Neural crest cell (in vitro differentiated cells): ENCODE data around the gene RNF144A. TPM values are rescaled to one million over a fixed set of nuclear protein-coding genes. Genes with fewer than 3 reads are reported as not detected.

Experiments
- DNase-seq: peaks from one replicate; pipeline ENCODE4 v3.0.0; 2021; ENCODE audit warnings: low read depth, mixed read lengths, low spot score
- H3K27ac Mint-ChIP-seq: one replicate; pipeline ENCODE4 v1.8.0; 2021; ENCODE audit warnings: mild to moderate bottlenecking, mixed read lengths; ENCODE audit not compliant: unreplicated experiment
- H3K27me3 Mint-ChIP-seq: 2 replicates; pipeline ENCODE4 v1.8.0; 2021; ENCODE audit warnings: low read depth, mild to moderate bottlenecking, mixed read lengths
- H3K36me3 Mint-ChIP-seq: 2 replicates; pipeline ENCODE4 v1.8.0; 2021; ENCODE audit warnings: low read depth, mild to moderate bottlenecking, mixed read lengths
- H3K4me1 Mint-ChIP-seq: 2 replicates; pipeline ENCODE4 v1.8.0; 2021; ENCODE audit warnings: mixed read lengths
- H3K4me3 Mint-ChIP-seq: one replicate; pipeline ENCODE4 v1.8.0; 2021; ENCODE audit warnings: mild to moderate bottlenecking, mixed read lengths
- H3K9me3 Mint-ChIP-seq: 2 replicates; pipeline ENCODE4 v1.8.0; 2021; ENCODE audit warnings: mixed read lengths
- total RNA-seq: library from RNA; stranded (reverse); gene quantifications from 2 replicates; pipeline ENCODE4 v1.2.1, GENCODE V29; 2021
- TF ChIP-seq, protein P1 (sequence below): fragments of 200-600 bp; sonication (generic); conservative IDR thresholded peaks from 2 replicates; pipeline ENCODE4 v1.5.0; 2021; ENCODE audit warnings: antibody characterized with exemption, mild to moderate bottlenecking

RNF144A gene
- total RNA-seq, 1 donor from 2014 or later = 49.6 TPM

DNA sequence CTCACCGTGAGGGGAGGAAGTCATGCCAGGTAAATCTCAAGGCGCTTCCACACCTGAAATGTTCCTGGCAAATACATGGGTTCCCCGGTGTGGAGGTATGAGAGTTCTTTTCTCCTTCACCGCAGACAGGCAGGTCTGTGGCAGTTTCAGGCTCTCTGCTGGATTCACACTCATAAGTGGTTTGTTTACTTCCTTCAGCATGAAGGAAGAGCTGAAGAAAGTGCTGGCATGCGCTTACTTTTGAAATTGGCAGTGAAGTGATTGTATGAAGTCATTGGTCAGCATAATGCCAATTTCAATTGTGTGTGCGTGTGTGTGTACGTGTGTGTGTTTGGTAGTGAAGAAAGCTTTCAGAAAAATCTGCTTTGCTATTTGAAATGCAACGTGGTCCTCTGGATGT lies 43.4 kb downstream of the RNF144A start:
- no peaks in the 10 kb centered on the region for H3K27me3 Mint-ChIP-seq
- H3K4me1 Mint-ChIP-seq = peaks cover 17% of the 10 kb centered on the region
- H3K36me3 Mint-ChIP-seq = peaks cover 26% of the 10 kb centered on the region
- H3K9me3 Mint-ChIP-seq = no peaks in the 10 kb centered on the region
- no peak overlapping the region for H3K4me3 Mint-ChIP-seq
- no peak overlapping the region for H3K27ac Mint-ChIP-seq
- TF ChIP-seq, protein P1, sequence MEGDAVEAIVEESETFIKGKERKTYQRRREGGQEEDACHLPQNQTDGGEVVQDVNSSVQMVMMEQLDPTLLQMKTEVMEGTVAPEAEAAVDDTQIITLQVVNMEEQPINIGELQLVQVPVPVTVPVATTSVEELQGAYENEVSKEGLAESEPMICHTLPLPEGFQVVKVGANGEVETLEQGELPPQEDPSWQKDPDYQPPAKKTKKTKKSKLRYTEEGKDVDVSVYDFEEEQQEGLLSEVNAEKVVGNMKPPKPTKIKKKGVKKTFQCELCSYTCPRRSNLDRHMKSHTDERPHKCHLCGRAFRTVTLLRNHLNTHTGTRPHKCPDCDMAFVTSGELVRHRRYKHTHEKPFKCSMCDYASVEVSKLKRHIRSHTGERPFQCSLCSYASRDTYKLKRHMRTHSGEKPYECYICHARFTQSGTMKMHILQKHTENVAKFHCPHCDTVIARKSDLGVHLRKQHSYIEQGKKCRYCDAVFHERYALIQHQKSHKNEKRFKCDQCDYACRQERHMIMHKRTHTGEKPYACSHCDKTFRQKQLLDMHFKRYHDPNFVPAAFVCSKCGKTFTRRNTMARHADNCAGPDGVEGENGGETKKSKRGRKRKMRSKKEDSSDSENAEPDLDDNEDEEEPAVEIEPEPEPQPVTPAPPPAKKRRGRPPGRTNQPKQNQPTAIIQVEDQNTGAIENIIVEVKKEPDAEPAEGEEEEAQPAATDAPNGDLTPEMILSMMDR = no peak
- DNase-seq = no peak

DNA sequence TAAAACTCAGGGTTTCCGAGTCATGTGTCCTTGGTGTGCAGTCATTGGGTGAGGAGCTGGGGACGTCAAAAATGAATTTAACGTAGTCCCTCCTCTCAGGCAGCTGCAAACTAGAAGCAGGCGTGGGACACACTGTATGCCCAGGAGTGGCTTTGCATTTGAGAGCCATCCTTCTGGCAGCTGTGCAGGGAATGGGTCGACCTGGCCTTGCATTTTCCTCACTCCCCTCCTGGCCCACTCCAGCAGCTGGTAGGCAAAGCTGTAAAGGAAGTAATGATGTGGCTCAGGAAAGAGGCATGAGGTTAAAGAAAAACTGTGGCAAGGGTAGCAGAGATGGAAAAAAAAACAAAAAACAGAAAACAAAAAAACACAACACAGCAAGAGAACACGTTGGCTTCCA lies 46.5 kb downstream of the RNF144A start:
- H3K4me1 Mint-ChIP-seq = peaks cover 18% of the 10 kb centered on the region
- TF ChIP-seq, protein P1 = no peak
- no peak overlapping the region for H3K27ac Mint-ChIP-seq
- no peaks in the 10 kb centered on the region for H3K27me3 Mint-ChIP-seq
- H3K9me3 Mint-ChIP-seq = no peaks in the 10 kb centered on the region
- DNase-seq = no peak
- H3K36me3 Mint-ChIP-seq = peaks cover 27% of the 10 kb centered on the region
- H3K4me3 Mint-ChIP-seq = no peak overlapping the region

DNA sequence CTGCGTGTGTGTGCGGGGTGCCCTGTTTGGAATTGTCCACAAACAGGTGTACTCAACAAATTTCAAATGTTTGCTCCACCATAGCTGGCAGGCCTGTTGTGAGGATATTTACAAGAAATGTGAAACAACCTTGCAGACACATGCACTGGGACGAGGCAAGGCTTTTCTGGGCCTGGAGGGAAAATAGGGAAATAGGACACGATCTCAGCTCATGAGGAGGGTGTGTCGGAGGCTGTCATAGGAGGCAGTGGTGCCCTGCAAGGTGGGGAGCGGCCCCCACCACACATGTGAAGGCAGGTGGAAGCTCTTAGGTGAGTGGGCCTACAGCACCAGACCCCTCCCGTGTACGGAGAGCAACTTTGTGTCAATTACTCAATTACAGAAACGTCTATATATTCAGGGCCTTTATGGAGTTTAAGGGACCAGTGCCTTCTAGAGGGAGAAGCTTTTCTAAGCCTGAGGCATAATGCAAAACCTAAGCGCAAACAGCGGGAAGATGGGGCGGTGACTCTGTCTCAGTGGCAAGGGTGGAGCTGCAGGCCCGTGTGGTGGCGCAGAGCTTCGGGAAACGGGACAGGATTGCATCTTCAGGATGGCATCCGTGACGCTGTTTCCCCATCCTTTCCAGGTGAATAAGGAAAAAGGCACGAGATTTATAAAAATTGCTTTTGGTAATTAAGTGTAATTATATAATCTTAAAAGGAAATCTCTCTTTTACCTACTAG lies 48.0 kb downstream of the RNF144A start:
- TF ChIP-seq, protein P1 = no peak
- H3K27ac Mint-ChIP-seq = no peak overlapping the region
- H3K4me1 Mint-ChIP-seq = peaks cover 13% of the 10 kb centered on the region
- no peak for DNase-seq
- H3K9me3 Mint-ChIP-seq = no peaks in the 10 kb centered on the region
- H3K4me3 Mint-ChIP-seq = no peak overlapping the region
- H3K36me3 Mint-ChIP-seq = peaks cover 25% of the 10 kb centered on the region
- H3K27me3 Mint-ChIP-seq = no peaks in the 10 kb centered on the region

DNA sequence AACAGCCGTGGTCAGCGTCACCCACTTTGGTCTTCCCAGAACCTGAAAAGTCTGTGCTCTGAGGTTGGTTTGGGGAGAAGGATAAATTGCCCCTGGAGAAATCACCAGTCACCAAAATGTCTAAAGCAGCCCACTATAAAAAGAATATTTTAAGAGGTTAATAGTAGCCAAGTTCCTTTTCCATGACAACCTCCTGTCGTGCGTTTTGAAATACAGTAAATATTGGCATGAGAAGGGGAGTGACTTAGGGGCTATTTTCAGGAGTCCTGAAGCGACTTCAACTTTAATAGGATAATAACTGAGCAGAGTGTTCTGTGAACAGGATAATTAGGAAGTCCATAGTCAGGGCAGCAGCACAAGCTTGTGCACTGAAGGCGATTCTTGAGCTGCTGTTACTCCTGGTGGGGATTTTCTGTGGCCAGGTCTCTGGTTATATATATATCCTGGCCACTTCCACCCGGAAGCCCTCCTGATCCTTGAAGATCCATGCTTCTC lies 49.3 kb downstream of the RNF144A start:
- TF ChIP-seq, protein P1 = no peak
- no peaks in the 10 kb centered on the region for H3K27me3 Mint-ChIP-seq
- H3K4me3 Mint-ChIP-seq = no peak overlapping the region
- peaks cover 13% of the 10 kb centered on the region for H3K4me1 Mint-ChIP-seq
- H3K36me3 Mint-ChIP-seq = peaks cover 32% of the 10 kb centered on the region
- no peak overlapping the region for H3K27ac Mint-ChIP-seq
- DNase-seq = no peak
- no peaks in the 10 kb centered on the region for H3K9me3 Mint-ChIP-seq

DNA sequence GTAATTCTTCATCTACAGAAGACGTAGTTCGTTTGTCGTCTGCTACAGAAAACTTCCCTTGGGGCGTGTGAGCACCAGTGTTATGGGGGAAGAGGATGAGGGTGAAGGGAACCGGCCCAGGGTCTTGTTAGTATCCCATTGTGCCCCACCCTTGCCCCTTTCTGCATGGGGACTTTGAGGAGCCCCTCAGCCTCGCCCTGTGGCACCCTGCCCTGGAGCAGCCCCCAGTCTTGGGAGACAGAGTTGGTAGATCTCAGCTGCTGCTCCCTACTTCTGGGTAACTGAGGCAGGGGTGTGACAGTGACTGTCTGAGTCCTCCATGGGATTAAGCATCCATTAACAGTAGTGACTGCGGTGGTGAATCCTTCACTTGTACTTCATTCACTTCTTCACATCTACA lies 50.1 kb downstream of the RNF144A start:
- H3K4me3 Mint-ChIP-seq = no peak overlapping the region
- no peak for DNase-seq
- H3K27me3 Mint-ChIP-seq = no peaks in the 10 kb centered on the region
- H3K4me1 Mint-ChIP-seq = peaks cover 8% of the 10 kb centered on the region
- H3K9me3 Mint-ChIP-seq = no peaks in the 10 kb centered on the region
- H3K36me3 Mint-ChIP-seq = peaks cover 29% of the 10 kb centered on the region
- TF ChIP-seq, protein P1 = no peak
- no peak overlapping the region for H3K27ac Mint-ChIP-seq
